HG02981 (cell line): ENCODE results near the gene PPP1R13L.

ENCODE experiments used
- ATAC-seq: cut with Tn5 transposase; IDR thresholded peaks from one replicate; pipeline ENCODE4 v1.9.1; 2021; ENCODE audit warnings: mild to moderate bottlenecking, moderate library complexity; ENCODE audit not compliant: unreplicated experiment

Gene PPP1R13L

GRCh38 chr19:45370410-45371204 lies 34.3 kb downstream of the PPP1R13L start, which contains the start of gene ERCC2:
ERCC2 (minus strand) TSS chr19:45370573; CDS start chr19:45370540, 33 bp downstream.
- ATAC-seq = peak; percentile 93

- no peak for ATAC-seq
Observed at GRCh38 chr19:45368737-45369340, 36.0 kb downstream of the PPP1R13L start.

- no peak for ATAC-seq
Observed at GRCh38 chr19:45368127-45368526, 36.7 kb downstream of the PPP1R13L start.

DNA sequence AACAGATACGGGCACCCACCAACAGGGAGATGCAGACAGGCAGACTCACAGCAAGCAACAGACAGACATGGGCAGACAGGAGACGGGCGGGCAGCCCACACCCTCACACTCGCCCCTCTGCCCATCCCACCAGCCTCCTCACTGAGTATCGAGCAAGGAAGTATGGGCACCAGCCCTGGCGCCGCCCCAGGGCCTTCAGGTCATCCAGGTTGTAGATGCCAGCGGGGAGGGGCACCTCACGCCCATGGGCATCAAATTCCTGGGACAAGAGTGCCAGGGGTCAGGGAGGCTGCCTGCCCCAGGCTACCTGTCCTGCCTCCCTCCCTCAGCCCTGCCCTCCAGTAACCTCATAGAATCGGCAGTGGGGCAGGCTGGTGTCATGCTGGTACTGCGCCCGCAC lies 40.2 kb downstream of the PPP1R13L start:
- no peak for ATAC-seq

- no peak for ATAC-seq
Observed at GRCh38 chr19:45363861-45364459, 40.9 kb downstream of the PPP1R13L start.

- no peak for ATAC-seq
Observed at GRCh38 chr19:45362291-45362690, 42.6 kb downstream of the PPP1R13L start.

GRCh38 chr19:45361608-45362007 lies 43.3 kb downstream of the PPP1R13L start:
- no peak for ATAC-seq

GRCh38 chr19:45358213-45358792 lies 46.6 kb downstream of the PPP1R13L start:
- ATAC-seq = no peak

GRCh38 chr19:45357445-45357783 lies 47.5 kb downstream of the PPP1R13L start:
- ATAC-seq = no peak

DNA sequence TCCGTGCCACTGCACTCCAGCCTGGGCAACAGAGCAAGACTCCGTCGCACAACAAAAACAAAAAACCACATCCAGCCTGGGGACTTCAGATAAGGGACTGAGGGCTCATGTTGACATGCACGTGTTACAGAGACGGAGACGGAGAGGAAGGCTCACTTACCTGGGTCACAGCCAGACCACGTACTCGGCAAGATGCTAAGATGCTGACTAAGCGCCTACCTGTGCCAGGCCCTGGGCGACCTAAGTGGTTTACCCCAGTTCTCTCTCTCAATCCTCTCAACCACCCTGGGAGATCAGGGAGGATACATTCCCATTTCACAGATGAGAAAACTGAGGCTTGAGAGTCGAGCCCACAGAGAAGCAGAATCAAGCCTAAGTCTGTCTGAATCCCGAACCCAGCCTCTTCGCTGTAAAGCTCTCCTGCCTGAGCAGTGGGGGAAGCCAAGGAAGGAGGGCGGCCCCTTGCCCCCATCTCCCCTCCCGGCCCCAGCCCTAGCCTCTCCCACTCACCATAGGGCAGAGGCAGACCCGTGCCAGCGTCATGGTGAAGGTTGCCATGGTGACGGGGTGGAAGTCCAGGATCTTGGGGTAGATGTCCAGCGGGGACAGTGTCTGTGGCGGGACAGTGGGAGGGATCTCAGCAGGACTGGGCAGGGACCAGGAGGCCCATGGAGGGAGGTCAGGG lies 48.0 kb downstream of the PPP1R13L start:
- ATAC-seq = no peak

DNA sequence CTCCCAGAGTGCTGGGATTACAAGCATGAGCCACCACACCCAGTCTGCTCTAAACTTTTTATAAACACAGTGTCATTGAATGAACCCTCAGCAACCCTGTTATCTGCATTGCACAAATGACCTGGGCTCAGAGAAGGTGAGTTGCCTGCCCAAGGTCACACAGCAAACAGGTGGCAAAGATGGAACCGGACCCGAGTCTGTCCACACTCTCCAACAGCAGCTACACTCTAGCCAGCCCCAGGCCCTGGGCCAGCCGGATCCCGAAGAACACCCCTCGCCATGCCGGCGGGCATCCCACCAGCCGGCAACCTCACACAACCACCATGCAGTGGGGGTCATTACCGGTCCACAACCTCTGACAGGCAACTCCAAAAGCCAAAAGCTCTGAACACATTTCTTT lies 49.0 kb downstream of the PPP1R13L start:
- ATAC-seq = no peak

DNA sequence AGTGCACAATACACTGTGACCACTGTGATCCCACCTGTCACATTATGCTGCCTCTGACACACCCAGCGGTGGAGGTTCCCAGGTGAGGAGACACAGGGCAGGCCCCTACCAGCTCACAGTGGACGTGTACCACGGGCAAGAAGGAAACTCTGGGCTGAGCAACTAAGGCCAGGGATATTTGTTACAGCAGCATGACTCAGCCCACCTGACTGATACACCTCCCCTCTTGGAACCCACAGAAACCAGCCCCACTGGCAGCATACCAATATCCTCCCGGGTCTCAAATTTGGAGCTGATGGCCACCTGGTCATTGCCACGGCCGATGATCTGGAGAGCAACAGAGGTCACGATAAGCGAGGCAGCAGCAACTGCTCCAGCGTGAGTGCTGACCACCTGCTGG lies 49.5 kb downstream of the PPP1R13L start:
- no peak for ATAC-seq

GRCh38 chr19:45354241-45354842 lies 50.5 kb downstream of the PPP1R13L start:
- no peak for ATAC-seq

- no peak for ATAC-seq
Observed at GRCh38 chr19:45352914-45353796, 51.7 kb downstream of the PPP1R13L start.

GRCh38 chr19:45352471-45352870 lies 52.4 kb downstream of the PPP1R13L start:
- ATAC-seq = no peak

DNA sequence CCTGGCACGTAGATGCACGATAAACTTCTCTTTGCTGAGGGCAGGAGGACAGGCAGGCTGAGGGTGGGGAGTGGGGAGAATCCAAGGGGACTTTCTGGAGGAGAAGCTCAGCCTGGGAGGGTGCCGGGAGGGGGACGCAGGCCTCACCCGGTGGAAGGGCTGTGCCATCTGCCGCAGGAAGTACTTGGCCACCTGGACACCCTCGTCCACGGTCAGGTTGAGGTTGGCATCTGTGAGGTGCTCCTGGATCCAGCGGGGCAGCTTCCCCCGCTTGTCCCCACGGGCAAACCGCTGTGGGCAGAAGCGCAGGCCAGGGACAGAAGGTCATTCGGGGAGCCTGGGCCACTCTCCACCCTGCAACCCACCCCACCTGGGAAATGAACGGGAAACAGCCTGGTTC lies 52.8 kb downstream of the PPP1R13L start:
- ATAC-seq = no peak

GRCh38 chr19:45351401-45351952 lies 53.4 kb downstream of the PPP1R13L start:
- no peak for ATAC-seq

GRCh38 chr19:45350477-45351058 lies 54.3 kb downstream of the PPP1R13L start:
- no peak for ATAC-seq

DNA sequence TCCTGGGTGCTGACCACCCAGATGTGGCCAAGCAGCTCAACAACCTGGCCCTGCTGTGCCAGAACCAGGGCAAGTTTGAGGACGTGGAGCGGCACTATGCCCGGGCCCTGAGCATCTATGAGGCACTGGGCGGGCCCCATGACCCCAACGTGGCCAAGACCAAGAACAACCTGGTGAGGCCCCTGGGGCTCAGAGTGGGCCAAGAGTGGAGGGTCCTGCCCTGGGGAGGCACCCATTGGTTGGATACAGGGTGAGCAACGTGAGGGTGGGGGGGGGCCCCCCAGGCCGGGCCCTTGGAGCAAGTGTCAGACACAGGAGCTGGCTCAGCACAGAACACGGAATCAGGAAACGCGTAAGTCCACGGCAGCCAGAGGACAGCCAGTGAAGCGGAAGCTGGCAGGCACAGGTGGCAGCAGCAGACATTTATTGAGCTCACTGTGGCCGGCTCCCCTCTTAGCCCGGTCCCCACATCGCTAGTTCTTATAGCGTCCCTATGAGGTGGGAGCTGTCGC lies 55.4 kb downstream of the PPP1R13L start:
- ATAC-seq = no peak
